Liver (tissue), 9 donors: ENCODE results near the gene NTF3. TPM values are rescaled to one million over a fixed set of nuclear protein-coding genes. Genes with fewer than 3 reads are reported as not detected.

Experiments used
- DNase-seq: peaks from one replicate; pipeline ENCODE4 v3.0.0-alpha.2; 2017; ENCODE audit warnings: low spot score
- H3K27ac ChIP-seq, 2 donors: one replicate each; pipeline ENCODE4 v1.7.0; 2013; ENCODE audit warnings: inconsistent platforms in 2 of 2, low read length in 2 of 2, control low read depth in 1 of 2, low read depth in 1 of 2, mild to moderate bottlenecking in 1 of 2
- H3K27me3 ChIP-seq, 4 donors: one replicate each; pipeline versions ENCODE4 v1.6.1 to v1.7.0; 2013; ENCODE audit warnings: low read length in 3 of 4, inconsistent platforms in 1 of 4, mild to moderate bottlenecking in 1 of 4, moderate library complexity in 1 of 4; ENCODE audit not compliant: control insufficient read depth in 4 of 4, insufficient read depth in 4 of 4
- H3K36me3 ChIP-seq, 4 donors: one replicate each; pipeline versions ENCODE4 v1.6.1 to v1.7.0; 2013; ENCODE audit warnings: low read length in 3 of 4, mild to moderate bottlenecking in 3 of 4, low read depth in 1 of 4, moderate library complexity in 1 of 4; ENCODE audit not compliant: control insufficient read depth in 4 of 4, insufficient read depth in 3 of 4
- H3K4me1 ChIP-seq, 4 donors: one replicate each; pipeline versions ENCODE4 v1.6.1 to v1.7.0; 2013; ENCODE audit warnings: low read length in 3 of 4, mild to moderate bottlenecking in 3 of 4, moderate library complexity in 1 of 4; ENCODE audit not compliant: control insufficient read depth in 4 of 4, insufficient read depth in 4 of 4
- H3K4me3 ChIP-seq, 3 donors: one replicate each; pipeline versions ENCODE4 v1.6.1 to v1.7.0; 2013; ENCODE audit warnings: low read length in 3 of 3, control low read depth in 1 of 3, low read depth in 1 of 3, mild to moderate bottlenecking in 1 of 3
- H3K9ac ChIP-seq, 2 donors: one replicate each; pipeline ENCODE4 v1.7.0; 2013; ENCODE audit warnings: low read length in 2 of 2, mild to moderate bottlenecking in 2 of 2, moderate library complexity in 2 of 2, control low read depth in 1 of 2, low read depth in 1 of 2
- H3K9me3 ChIP-seq, 4 donors: one replicate each; pipeline versions ENCODE4 v1.6.1 to v1.7.0; 2013; ENCODE audit warnings: low read length in 3 of 4; ENCODE audit not compliant: control insufficient read depth in 4 of 4
- ATF3 ChIP-seq: IDR thresholded peaks from 2 replicates; pipeline ENCODE4 v1.6.1; 2016; ENCODE audit warnings: antibody characterized with exemption
- CTCF ChIP-seq: fragments of 150-350 bp; IDR thresholded peaks from 2 replicates; pipeline ENCODE4 v1.5.1; 2017; ENCODE audit warnings: improper control_type of control experiment, low read depth, low read length; ENCODE audit not compliant: missing input control
- EGR1 ChIP-seq, 2 donors: IDR thresholded peaks; 2 replicates each; pipeline ENCODE4 v1.6.1; 2016 to 2018; ENCODE audit warnings: antibody characterized with exemption in 2 of 2, low read depth in 2 of 2
- FOXA1 ChIP-seq: IDR thresholded peaks from 2 replicates; pipeline ENCODE4 v1.6.1; 2016; ENCODE audit warnings: antibody characterized with exemption
- FOXA2 ChIP-seq: IDR thresholded peaks from 2 replicates; pipeline ENCODE4 v1.6.1; 2016; ENCODE audit warnings: antibody characterized with exemption
- GABPA ChIP-seq, 2 donors: IDR thresholded peaks in 1 of 2; conservative IDR thresholded peaks in 1 of 2; 2 replicates each; pipeline ENCODE4 v1.6.1; 2016; ENCODE audit warnings: antibody characterized with exemption in 2 of 2, mild to moderate bottlenecking in 1 of 2, moderate library complexity in 1 of 2
- HNF4A ChIP-seq, 2 donors: conservative IDR thresholded peaks; 2 replicates each; pipeline ENCODE4 v1.6.1; 2016; ENCODE audit warnings: antibody characterized with exemption in 2 of 2, mild to moderate bottlenecking in 2 of 2
- HNF4G ChIP-seq: IDR thresholded peaks from 2 replicates; pipeline ENCODE4 v1.6.1; 2016; ENCODE audit warnings: antibody characterized with exemption
- JUND ChIP-seq, 2 donors: IDR thresholded peaks; 2 replicates each; pipeline ENCODE4 v1.6.1; 2016; ENCODE audit warnings: antibody characterized with exemption in 2 of 2
- MAX ChIP-seq: IDR thresholded peaks from 2 replicates; pipeline ENCODE4 v1.6.1; 2016; ENCODE audit warnings: antibody characterized with exemption
- NR2F2 ChIP-seq: IDR thresholded peaks from 2 replicates; pipeline ENCODE4 v1.6.1; 2016; ENCODE audit warnings: antibody characterized with exemption
- RAD21 ChIP-seq, 2 donors: IDR thresholded peaks; 2 replicates each; pipeline ENCODE4 v1.6.1; 2016; ENCODE audit warnings: antibody characterized with exemption in 2 of 2, mild to moderate bottlenecking in 2 of 2
- REST ChIP-seq: IDR thresholded peaks from 2 replicates; pipeline ENCODE4 v1.6.1; 2016; ENCODE audit warnings: antibody characterized with exemption, mild to moderate bottlenecking
- RXRA ChIP-seq, 2 donors: IDR thresholded peaks; 2 replicates each; pipeline ENCODE4 v1.6.1; 2017 to 2018; ENCODE audit warnings: antibody characterized with exemption in 2 of 2, mild to moderate bottlenecking in 1 of 2
- SP1 ChIP-seq: IDR thresholded peaks from 2 replicates; pipeline ENCODE4 v1.6.1; 2018; ENCODE audit warnings: antibody characterized with exemption, mild to moderate bottlenecking
- TAF1 ChIP-seq: conservative IDR thresholded peaks from 2 replicates; pipeline ENCODE4 v1.6.1; 2016; ENCODE audit warnings: antibody characterized with exemption, mild to moderate bottlenecking
- YY1 ChIP-seq: IDR thresholded peaks from 2 replicates; pipeline ENCODE4 v1.6.1; 2016; ENCODE audit warnings: antibody characterized with exemption, mild to moderate bottlenecking
- ZBTB33 ChIP-seq: IDR thresholded peaks from 2 replicates; pipeline ENCODE4 v1.6.1; 2016; ENCODE audit warnings: antibody characterized with exemption
- WGBS: extraction: QIAGEN DNeasy Blood & Tissue Kit; methylation state at CpG from one replicate; pipeline ENCODE4 v1.1.7; 2013; 5-methylcytosine and 5-hydroxymethylcytosine counted together
- polyA plus RNA-seq, 2 donors: library from polyadenylated mRNA; stranded (reverse) in 1 of 2; unstranded in 1 of 2; fragments of 200-250 nt in 1 of 2; fragments of >200 nt in 1 of 2; fragmentation: Nextera tagmentation in 1 of 2; extraction: Ambion mirVana in 1 of 2; gene quantifications; one replicate each; pipeline versions ENCODE4 v1.2.1 to v1.2.3, GENCODE V29; 2013 to 2015
- total RNA-seq, 2 donors: library from RNA; depleted of rRNA; stranded (reverse); fragments of >200 nt; gene quantifications; one replicate each; pipeline ENCODE4 v1.2.3, GENCODE V29; 2014
- donor health status: healthy.
- donor health status: healthy.
- donor health status: healthy.
- donor health status: healthy.
- donor health status: healthy.

Gene NTF3
- total and polyA plus RNA-seq, 4 donors = 0.89 to 2.8 (median 1.5) TPM

DNA sequence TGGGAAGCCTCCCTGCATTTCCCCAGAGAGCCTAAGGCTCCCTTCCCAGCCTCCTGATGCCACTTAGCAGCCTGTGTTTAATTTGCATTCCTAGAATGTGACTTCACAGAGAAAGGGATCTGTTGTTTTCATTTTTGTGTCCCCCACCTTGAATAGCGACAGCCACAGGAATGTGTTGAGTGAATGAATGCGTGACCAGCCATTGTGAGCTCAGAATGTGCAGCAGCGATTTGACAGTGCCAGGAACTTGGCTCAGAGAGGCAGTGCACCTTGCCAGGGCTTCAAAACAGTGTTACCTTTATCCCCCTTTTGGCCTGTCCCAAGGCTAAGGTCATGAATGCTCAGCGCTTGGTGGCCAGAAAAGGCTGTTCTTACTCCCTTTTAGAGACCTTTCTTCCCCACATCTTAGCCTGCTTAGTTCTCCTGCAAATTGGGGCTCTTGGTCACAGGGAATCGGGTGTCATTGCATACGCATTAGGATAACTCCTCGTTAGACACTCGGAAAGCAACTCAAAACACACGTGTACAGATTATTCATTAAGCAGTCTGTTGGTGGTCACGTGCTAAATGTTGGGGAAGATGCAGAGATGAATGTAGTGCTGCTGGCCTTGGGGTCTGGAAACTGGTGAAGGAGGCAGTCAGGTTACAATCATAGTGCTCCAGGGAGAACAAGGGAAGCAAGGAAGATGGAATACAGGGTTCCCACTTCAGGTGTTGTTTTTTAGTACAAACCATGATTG, 9.8 kb downstream of the NTF3 start:
- no peak overlapping the region for H3K9ac ChIP-seq
- no peak overlapping the region for H3K4me3 ChIP-seq
- H3K27ac ChIP-seq = no peak overlapping the region
- H3K4me1 ChIP-seq = peaks cover 5 to 25% (median 15%) of the 10 kb centered on the region in 4 donors
- no peak for DNase-seq
- no peaks in the 10 kb centered on the region for H3K9me3 ChIP-seq
- no peaks in the 10 kb centered on the region for H3K36me3 ChIP-seq
- 40% methylated on average over 10 of the region's 10 CpGs for WGBS
- no peaks in the 10 kb centered on the region for H3K27me3 ChIP-seq
- TF ChIP-seq ZBTB33 = no peak
- TF ChIP-seq NR2F2 = no peak
- no peak for TF ChIP-seq ATF3
- TF ChIP-seq RXRA (IDR thresholded peaks at IDR 0.05) = peak in 1 of 2 donors; percentile 75
- TF ChIP-seq FOXA2 = no peak
- TF ChIP-seq GABPA (IDR thresholded peaks at IDR 0.05 in 1 of 2, conservative IDR thresholded peaks at IDR 0.05 in 1 of 2) = no peak
- no peak for TF ChIP-seq FOXA1
- no peak for TF ChIP-seq EGR1 (IDR thresholded peaks at IDR 0.05; ENCODE audit: low read depth in 2 of 2)
- no peak for TF ChIP-seq CTCF
- TF ChIP-seq SP1 = no peak
- TF ChIP-seq HNF4G = no peak
- peak; percentile 37 for TF ChIP-seq YY1
- no peak for TF ChIP-seq RAD21 (IDR thresholded peaks at IDR 0.05)
- TF ChIP-seq MAX = no peak
- no peak for TF ChIP-seq TAF1
- no peak for TF ChIP-seq JUND (IDR thresholded peaks at IDR 0.05)
- TF ChIP-seq REST = no peak
- peak in 1 of 2 donors; percentile 61 for TF ChIP-seq HNF4A (conservative IDR thresholded peaks at IDR 0.05)
